IPS-18a (cell line): Measurements from ENCODE around the gene ASPG.

Experiments
- H3K27ac ChIP-seq: one replicate; pipeline ENCODE4 v1.5.1; 2013; ENCODE audit warnings: low read length
- H3K27me3 ChIP-seq: one replicate; pipeline ENCODE4 v1.6.1; 2013; ENCODE audit warnings: mild to moderate bottlenecking, low read length; ENCODE audit not compliant: control insufficient read depth, insufficient read depth
- H3K36me3 ChIP-seq: one replicate; pipeline ENCODE4 v1.6.1; 2013; ENCODE audit warnings: low read depth, low read length; ENCODE audit not compliant: control insufficient read depth
- H3K4me1 ChIP-seq: one replicate; pipeline ENCODE4 v1.6.1; 2013; ENCODE audit warnings: low read depth, low read length; ENCODE audit not compliant: control insufficient read depth
- H3K4me3 ChIP-seq: one replicate; pipeline ENCODE4 v1.5.1; 2013; ENCODE audit warnings: low read length
- H3K9ac ChIP-seq: one replicate; pipeline ENCODE4 v1.6.1; 2013; ENCODE audit warnings: mild to moderate bottlenecking, low read length, moderate library complexity
- H3K9me3 ChIP-seq: one replicate; pipeline ENCODE4 v1.6.1; 2013; ENCODE audit warnings: low read depth, low read length; ENCODE audit not compliant: control insufficient read depth

The ASPG gene

DNA sequence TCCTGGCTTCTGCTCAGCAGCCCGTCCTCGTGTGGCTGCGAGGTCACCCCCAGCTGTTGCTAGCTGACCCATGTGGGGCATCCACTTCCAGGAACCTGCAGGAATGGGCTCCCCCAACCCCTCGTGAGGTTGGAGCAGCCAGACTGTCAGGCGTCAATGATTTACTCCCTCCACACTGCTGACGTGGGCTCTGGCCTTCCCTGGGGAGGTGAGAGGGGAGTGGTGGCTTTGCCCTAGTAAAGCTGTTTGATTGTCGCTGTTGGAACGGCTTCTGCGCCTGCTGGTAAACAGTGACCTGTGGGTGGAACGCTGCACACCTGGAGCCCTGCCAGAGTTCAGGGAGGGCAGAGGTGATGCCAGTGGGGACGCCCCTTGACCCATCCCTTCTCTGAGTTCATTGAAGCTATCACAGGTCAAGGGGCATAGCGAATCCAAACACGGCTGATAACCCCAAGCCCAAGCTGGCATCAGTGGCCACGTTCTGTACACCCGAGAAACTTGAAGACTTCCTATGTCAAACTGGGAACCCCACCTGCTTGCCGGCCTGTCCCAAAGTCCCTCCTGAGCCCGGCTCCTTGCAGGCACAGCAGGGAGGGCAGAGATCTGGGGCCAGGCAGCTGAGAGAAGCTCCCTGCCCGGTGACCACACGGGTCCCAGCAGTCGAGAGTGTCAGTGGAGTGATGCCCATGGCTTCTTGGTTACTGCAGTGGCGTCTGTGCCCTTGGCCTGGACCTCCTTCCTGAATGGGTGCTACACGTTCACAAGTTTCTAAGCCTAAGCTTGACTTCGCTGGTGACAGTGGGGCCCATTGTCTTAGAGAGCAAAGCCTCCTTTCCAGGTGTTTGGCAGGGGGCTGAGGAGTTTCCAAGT, 2.7 kb downstream of the ASPG start:
- no peak overlapping the region for H3K9ac ChIP-seq
- H3K36me3 ChIP-seq, result no peaks in the 10 kb centered on the region
- no peak overlapping the region for H3K27ac ChIP-seq
- no peak overlapping the region for H3K4me3 ChIP-seq
- H3K4me1 ChIP-seq, result no peaks in the 10 kb centered on the region
- no peaks in the 10 kb centered on the region for H3K9me3 ChIP-seq
- no peaks in the 10 kb centered on the region for H3K27me3 ChIP-seq

DNA sequence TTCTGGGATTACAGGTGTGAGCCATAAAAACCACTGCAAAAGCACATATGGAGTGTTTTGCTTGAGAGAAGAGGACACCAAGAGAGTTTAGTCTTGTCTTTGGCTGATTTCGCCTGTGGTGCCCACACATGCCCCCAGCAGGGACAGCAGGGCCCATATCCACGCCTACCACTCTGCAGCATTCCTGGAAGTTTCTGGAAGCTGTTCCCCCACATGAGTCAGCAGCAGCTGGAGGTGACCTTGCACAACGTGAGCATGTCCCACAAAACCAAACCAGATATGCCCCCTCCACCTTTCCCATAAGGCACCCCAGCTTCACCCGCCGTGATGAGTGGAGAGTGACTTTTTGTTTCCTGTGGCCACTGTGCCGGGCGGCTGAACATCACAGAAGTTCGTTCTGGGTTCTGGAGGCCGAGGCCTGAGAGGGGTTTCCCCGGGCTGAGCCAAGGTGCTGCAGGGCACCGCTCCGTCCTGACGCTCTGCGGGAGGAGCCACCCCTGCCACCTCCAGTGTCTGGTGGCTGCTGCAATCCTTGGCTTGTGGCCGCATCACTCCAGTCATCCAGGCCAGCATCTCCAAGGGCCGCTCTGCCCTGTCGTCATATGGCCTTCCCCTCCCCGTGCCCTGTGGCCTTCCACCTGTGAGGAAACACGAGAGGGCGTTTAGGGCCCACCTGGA, 4.7 kb downstream of the ASPG start:
- H3K4me3 ChIP-seq, result no peak overlapping the region
- no peaks in the 10 kb centered on the region for H3K9me3 ChIP-seq
- no peaks in the 10 kb centered on the region for H3K4me1 ChIP-seq
- H3K9ac ChIP-seq, result no peak overlapping the region
- H3K27me3 ChIP-seq, result no peaks in the 10 kb centered on the region
- H3K27ac ChIP-seq, result no peak overlapping the region
- H3K36me3 ChIP-seq, result no peaks in the 10 kb centered on the region

DNA sequence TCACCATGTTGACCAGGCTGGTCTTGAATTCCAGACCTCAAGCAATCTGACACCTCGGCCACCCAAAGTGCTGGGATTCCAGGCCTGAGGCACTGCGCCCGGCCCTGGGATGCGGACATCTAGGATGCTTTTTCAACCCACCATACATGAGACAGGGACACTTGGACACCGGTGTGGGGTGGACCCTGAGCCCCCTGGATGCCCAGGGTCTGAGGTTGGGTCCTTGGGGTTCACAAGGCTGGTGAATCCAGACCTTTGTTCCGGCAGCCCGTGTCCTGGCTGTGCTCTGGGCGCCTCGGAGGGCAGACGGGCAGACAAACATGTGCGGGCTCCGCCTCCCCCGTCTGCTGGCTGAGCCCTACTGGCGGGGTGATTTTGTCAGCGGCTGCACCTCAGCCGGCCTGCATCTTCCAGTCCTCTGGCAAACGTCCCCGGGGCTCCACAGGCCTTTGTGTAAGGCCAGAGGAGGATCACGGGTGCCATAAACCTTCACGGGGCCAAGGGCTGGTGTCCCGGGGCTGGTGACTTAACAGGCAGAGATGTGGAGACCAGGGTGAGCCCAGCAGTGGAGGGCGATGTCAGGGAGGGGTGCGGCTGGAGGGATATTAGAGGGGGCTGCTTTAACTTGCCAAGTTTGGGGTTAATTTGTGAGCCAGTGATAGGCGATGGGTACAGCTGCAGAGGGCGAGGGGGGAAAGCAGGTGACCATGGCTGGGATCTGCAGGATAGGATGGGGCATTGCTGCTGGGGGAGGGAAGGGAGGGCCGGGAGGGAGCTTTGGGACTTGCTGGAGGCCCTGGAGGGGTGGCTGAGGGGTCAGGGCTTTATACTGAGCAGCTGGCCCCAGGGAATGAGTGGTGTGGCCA, 5.8 kb downstream of the ASPG start:
- Histone ChIP-seq H3K36me3 (no peaks in the 10 kb centered on the region), H3K9ac (no peak overlapping the region), H3K4me1 (no peaks in the 10 kb centered on the region), H3K27me3 (no peaks in the 10 kb centered on the region), H3K27ac (no peak overlapping the region), H3K9me3 (no peaks in the 10 kb centered on the region), H3K4me3 (no peak overlapping the region)

DNA sequence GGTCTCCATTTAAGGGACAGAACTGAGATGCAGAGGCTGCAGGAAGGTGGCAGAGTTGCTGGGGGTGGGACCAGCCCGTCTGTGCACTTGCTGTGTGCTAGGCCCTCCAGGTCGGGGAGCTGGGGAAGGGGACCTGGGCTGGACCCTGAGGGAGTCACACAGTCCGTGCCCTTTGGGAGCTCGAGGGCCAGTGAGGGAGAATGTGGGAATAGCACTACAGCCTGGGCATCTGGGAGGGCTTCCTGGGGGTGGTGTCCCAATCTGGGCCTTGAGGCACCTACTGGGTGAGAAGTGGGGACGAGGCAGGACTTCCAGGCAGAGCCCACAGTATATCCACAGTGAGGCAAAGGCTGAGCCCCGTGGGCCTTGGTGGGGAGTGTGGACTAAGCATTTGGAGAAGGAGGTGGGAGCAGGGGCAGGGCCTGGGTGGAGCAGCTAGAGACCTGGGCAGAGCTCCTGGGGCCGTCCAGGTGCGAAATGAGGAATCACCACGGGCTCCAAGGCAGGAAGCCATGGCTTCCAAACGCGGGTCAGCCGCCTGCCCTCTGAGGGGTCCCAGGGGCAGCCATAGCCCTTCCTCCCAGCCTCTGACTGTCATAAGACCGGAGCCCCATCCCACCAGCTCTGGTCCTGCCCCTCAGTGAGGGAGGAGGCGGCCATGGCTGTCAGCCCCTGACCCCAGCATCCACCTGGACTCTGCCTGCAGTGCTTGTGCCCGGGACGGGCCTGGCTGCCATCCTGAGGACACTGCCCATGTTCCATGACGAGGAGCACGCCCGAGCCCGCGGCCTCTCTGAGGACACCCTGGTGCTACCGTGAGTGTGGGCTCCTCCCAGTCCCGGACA, 6.6 kb downstream of the ASPG start:
- Histone ChIP-seq H3K27ac (no peak overlapping the region), H3K9ac (no peak overlapping the region), H3K27me3 (no peaks in the 10 kb centered on the region), H3K36me3 (no peaks in the 10 kb centered on the region), H3K4me3 (no peak overlapping the region), H3K9me3 (no peaks in the 10 kb centered on the region), H3K4me1 (no peaks in the 10 kb centered on the region)

DNA sequence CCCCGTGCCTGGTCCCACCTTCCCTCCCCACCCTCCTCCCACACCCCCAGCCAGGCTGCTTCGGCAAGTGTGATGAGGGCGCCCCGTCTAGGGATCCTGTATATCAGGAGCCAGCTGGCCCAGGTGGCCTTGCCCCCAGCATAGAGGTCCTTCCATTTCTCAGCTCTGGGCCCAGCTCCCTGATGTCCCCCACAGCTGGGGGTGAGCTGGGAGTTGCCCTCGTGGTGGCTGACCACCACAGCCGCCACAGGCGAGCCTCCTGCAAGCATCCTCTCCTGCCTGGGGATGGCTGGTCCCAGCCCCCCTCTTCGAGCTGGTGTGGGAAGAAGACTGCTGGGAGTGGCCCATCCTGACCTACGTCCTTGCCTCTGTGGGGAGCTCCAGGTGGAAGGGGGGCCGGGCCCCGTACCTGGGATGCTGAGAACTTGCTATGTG, 7.4 kb downstream of the ASPG start:
- Histone ChIP-seq H3K27me3 (no peaks in the 10 kb centered on the region), H3K4me1 (no peaks in the 10 kb centered on the region), H3K9me3 (no peaks in the 10 kb centered on the region), H3K27ac (no peak overlapping the region), H3K4me3 (no peak overlapping the region), H3K9ac (no peak overlapping the region), H3K36me3 (no peaks in the 10 kb centered on the region)

DNA sequence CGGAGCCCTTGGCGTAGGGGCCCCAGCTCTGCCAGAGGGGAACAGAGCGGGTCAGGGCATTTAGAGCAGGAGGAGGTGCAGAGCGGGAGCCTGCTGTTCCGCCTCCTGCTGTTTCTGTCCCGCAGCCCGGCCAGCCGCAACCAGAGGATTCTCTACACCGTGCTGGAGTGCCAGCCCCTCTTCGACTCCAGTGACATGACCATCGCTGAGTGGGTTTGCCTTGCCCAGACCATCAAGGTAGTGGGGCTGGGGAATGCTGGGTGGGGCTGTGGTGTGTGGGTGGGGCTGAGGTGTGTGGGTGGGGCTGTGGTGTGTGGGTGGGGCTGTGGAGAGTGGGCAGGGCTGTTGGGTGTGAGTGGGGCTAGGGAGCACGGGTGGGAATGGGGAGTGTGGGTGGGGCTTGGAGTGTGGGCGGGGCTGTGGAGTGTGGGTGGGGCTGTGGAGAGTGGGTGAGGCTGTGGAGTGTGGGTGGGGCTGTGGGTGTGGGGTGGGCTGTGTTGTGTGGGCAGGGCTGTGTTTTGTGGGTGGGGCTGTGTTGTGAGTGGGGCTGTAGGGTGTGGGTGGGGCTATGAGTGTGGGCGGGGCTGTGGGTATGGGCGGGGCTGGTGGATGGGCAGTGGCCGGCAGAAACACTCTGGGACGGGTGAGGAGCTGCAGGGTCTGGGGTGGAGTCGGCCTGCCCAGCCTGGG, 8.0 kb downstream of the ASPG start:
- no peak overlapping the region for H3K27ac ChIP-seq
- H3K4me1 ChIP-seq, result no peaks in the 10 kb centered on the region
- no peak overlapping the region for H3K4me3 ChIP-seq

DNA sequence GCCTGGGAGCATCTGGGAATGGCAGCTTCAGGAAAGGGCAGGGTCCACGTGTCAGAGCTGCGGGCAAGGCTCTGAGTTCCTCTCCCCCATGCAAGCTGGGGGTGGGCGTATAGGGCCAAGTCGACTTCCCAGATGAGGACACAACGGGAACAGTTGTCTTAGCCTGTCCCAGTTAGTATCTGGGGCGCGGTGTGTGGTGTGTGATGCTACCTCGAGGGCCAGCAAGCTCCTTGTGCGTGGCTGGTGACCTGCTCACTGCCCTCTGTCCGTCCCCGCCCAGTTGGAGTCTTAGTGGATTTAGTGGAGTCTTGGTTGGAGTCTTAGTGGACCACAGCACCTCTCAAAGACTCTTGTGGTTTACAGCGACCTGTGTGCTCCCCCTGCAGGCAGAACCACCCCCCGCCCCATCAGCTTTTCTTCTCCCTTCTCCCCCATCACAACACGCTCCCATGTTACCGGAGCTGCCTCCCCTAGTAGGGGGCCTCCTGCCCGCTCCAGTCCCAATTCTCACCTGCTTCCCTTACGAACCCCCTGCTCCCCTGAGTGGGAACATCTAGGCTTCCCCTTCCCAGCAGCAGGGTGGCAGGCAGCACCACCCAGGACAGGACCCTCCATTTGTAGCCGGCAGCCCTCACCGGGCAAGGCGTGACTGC, 8.7 kb downstream of the ASPG start:
- H3K9ac ChIP-seq, result no peak overlapping the region
- H3K9me3 ChIP-seq, result no peaks in the 10 kb centered on the region
- H3K36me3 ChIP-seq, result no peaks in the 10 kb centered on the region
- no peaks in the 10 kb centered on the region for H3K27me3 ChIP-seq
- H3K27ac ChIP-seq, result no peak overlapping the region
- no peaks in the 10 kb centered on the region for H3K4me1 ChIP-seq
- H3K4me3 ChIP-seq, result no peak overlapping the region

More for the DNA sequence above, 8.0 kb downstream of the ASPG start:
- Histone ChIP-seq H3K9me3 (no peaks in the 10 kb centered on the region), H3K27me3 (no peaks in the 10 kb centered on the region), H3K9ac (no peak overlapping the region), H3K36me3 (no peaks in the 10 kb centered on the region)

DNA sequence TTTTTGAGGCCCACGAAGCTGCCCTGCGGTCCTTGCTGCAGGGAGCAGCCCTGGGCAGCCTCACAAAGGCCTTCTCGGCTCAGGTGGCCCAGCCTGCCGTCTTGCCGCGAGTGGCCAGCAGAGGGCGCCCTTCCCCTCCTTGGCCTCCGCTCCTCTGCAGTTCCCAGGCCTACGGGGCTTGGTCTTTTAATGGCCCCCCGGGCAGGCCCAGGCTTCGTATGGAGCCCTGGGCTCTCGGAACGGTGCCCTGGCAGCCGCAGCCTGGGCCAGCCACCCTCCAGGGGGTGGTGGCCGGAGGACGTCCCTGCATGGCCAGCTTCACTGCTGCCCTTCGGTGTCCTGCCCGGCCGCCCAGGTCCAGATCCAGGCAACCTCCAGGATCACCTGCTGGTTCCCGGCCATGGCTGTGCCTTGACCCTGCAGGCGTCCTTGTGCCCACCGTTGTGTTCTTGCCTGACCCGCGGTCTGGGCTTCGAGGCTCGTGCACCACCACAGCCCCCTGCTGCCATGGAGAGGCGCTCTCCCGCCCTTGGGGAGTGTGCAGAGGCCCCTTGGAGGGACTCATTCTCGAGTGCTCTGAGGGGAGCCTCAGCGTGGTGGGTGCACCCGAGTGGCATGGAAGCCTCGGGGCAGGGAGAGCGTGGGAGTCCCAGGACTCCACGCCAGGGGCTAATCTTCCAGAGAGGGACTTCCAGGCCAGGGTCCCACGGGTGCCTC, 9.4 kb downstream of the ASPG start:
- Histone ChIP-seq H3K4me3 (no peak overlapping the region), H3K27ac (no peak overlapping the region), H3K4me1 (no peaks in the 10 kb centered on the region), H3K9ac (no peak overlapping the region), H3K27me3 (no peaks in the 10 kb centered on the region), H3K9me3 (no peaks in the 10 kb centered on the region), H3K36me3 (no peaks in the 10 kb centered on the region)

DNA sequence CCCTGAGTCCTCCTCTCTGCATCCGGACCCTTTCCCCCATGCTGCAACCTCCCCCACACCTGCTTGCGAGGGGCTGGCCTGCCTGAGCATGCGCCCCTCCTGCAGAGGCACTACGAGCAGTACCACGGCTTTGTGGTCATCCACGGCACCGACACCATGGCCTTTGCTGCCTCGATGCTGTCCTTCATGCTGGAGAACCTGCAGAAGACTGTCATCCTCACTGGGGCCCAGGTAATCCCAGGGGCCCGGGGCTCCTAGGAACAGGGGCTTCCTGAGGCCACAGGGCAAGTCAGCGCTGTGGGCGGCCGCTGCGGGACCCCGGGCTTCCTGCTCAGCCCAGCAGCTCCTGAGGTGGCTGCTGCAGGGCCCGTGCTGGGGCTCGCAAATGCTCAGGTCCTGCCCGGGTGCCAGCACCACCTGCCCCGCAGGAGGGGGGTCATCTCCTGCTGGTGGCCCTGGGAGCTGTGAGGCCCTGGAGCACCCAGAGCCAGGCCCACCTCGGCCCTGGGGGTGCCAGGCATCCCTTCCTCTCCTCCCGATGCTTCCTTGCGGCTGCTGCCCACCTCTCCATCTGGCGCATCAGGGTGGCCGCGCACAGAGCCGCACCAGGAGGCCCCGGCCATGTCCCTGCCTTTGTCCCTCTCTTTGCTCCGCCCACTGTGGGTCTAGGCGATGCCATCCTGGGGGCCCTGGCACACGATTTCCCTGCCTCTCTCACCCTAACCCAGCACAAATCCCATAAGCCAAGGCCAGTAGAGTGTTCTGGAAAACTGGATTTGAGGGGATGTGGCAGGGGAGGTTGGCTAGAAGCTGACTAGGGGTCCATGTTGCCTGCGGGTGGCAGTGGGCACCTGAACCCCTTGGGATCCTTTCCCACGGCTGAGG, 10.2 kb downstream of the ASPG start:
- Histone ChIP-seq H3K27me3 (no peaks in the 10 kb centered on the region), H3K4me1 (no peaks in the 10 kb centered on the region), H3K4me3 (no peak overlapping the region), H3K27ac (no peak overlapping the region), H3K9me3 (no peaks in the 10 kb centered on the region), H3K36me3 (no peaks in the 10 kb centered on the region), H3K9ac (no peak overlapping the region)
